ENCODE measurements around the gene STARD3. TPM values are rescaled to one million over a fixed set of nuclear protein-coding genes. Genes with fewer than 3 reads are reported as not detected.

The STARD3 gene
- total and polyA plus RNA-seq, 2 of the 13 experiments (the other 11 are each of a cell fraction or from before 2014, with no cell fraction given), result 34.6 to 100 TPM

DNA sequence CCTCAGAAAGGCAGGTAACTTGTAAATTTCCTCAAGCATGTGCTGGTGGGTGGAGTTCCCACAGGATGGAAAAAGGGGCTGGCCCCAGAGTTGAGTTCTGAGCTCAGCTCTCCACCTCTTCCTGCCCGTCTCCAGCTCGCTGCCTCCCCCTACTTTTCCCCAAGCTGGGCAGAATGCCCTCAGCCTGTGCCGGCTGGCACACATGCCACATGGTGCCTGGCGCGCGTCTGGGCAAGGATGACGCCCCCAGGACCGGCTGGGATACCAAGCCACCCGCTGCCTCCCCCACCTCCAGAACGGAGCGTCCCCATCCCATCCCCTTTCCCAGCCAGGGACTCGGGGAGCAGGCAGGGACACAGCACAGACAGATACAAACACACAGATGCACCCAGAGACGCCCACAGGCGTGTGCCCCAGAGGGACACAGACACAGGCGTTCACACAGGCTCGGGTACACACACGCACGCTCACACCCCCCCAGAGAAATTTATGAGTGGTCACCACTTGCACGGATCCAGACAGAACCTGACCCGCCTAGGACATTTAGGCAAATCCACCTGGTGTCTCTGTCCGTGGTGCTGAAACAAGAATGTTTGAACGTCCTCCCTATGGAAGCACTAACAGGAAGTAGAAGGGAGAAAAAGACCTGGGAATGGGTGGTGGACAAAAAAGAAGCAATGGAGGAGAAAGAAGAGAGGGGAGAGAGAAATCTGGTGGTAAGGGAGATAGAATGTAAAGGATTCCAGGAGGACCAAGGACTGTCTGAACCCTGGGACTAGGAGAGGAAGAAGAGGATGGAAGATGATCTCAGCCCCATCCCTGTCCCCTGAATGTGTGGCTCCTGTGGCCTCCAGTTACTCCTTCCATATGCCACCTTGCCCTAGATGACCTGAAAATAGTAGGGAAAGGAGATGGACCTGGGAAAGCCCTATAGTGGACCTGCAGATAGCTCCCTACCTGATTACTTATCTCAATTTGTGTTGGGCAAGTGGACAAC lies 44.7 kb upstream of the STARD3 start (continued):
- TF ChIP-seq, protein P1, sequence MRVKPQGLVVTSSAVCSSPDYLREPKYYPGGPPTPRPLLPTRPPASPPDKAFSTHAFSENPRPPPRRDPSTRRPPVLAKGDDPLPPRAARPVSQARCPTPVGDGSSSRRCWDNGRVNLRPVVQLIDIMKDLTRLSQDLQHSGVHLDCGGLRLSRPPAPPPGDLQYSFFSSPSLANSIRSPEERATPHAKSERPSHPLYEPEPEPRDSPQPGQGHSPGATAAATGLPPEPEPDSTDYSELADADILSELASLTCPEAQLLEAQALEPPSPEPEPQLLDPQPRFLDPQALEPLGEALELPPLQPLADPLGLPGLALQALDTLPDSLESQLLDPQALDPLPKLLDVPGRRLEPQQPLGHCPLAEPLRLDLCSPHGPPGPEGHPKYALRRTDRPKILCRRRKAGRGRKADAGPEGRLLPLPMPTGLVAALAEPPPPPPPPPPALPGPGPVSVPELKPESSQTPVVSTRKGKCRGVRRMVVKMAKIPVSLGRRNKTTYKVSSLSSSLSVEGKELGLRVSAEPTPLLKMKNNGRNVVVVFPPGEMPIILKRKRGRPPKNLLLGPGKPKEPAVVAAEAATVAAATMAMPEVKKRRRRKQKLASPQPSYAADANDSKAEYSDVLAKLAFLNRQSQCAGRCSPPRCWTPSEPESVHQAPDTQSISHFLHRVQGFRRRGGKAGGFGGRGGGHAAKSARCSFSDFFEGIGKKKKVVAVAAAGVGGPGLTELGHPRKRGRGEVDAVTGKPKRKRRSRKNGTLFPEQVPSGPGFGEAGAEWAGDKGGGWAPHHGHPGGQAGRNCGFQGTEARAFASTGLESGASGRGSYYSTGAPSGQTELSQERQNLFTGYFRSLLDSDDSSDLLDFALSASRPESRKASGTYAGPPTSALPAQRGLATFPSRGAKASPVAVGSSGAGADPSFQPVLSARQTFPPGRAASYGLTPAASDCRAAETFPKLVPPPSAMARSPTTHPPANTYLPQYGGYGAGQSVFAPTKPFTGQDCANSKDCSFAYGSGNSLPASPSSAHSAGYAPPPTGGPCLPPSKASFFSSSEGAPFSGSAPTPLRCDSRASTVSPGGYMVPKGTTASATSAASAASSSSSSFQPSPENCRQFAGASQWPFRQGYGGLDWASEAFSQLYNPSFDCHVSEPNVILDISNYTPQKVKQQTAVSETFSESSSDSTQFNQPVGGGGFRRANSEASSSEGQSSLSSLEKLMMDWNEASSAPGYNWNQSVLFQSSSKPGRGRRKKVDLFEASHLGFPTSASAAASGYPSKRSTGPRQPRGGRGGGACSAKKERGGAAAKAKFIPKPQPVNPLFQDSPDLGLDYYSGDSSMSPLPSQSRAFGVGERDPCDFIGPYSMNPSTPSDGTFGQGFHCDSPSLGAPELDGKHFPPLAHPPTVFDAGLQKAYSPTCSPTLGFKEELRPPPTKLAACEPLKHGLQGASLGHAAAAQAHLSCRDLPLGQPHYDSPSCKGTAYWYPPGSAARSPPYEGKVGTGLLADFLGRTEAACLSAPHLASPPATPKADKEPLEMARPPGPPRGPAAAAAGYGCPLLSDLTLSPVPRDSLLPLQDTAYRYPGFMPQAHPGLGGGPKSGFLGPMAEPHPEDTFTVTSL (CRISPR knock-in tag; IDR thresholded peaks at IDR 0.05; ENCODE audit: borderline replicate concordance), result no peak
- TF ChIP-seq, protein P2, sequence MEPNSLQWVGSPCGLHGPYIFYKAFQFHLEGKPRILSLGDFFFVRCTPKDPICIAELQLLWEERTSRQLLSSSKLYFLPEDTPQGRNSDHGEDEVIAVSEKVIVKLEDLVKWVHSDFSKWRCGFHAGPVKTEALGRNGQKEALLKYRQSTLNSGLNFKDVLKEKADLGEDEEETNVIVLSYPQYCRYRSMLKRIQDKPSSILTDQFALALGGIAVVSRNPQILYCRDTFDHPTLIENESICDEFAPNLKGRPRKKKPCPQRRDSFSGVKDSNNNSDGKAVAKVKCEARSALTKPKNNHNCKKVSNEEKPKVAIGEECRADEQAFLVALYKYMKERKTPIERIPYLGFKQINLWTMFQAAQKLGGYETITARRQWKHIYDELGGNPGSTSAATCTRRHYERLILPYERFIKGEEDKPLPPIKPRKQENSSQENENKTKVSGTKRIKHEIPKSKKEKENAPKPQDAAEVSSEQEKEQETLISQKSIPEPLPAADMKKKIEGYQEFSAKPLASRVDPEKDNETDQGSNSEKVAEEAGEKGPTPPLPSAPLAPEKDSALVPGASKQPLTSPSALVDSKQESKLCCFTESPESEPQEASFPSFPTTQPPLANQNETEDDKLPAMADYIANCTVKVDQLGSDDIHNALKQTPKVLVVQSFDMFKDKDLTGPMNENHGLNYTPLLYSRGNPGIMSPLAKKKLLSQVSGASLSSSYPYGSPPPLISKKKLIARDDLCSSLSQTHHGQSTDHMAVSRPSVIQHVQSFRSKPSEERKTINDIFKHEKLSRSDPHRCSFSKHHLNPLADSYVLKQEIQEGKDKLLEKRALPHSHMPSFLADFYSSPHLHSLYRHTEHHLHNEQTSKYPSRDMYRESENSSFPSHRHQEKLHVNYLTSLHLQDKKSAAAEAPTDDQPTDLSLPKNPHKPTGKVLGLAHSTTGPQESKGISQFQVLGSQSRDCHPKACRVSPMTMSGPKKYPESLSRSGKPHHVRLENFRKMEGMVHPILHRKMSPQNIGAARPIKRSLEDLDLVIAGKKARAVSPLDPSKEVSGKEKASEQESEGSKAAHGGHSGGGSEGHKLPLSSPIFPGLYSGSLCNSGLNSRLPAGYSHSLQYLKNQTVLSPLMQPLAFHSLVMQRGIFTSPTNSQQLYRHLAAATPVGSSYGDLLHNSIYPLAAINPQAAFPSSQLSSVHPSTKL (CRISPR knock-in tag; IDR thresholded peaks at IDR 0.05), result no peak
- TF ChIP-seq SALL1 (CRISPR knock-in tag; IDR thresholded peaks at IDR 0.05), result peak; percentile 72
- TF ChIP-seq ZNF20 (CRISPR knock-in tag; IDR thresholded peaks at IDR 0.05), result no peak
- no peak for TF ChIP-seq ZNF292 (CRISPR knock-in tag; IDR thresholded peaks at IDR 0.05; ENCODE audit: borderline replicate concordance, low read depth)
- TF ChIP-seq GATAD1 (CRISPR knock-in tag; IDR thresholded peaks at IDR 0.05), result peak; percentile 65
- TF ChIP-seq ZFP36L1 (CRISPR knock-in tag; IDR thresholded peaks at IDR 0.05), result no peak
- no peak for TF ChIP-seq ZFP41 (CRISPR knock-in tag; IDR thresholded peaks at IDR 0.05; ENCODE audit: borderline replicate concordance)
- TF ChIP-seq ZNF33B (CRISPR knock-in tag; IDR thresholded peaks at IDR 0.05), result 0 out of 2 replicates have a peak, but pooled peaks have one; percentile 62
- TF ChIP-seq, protein P3, sequence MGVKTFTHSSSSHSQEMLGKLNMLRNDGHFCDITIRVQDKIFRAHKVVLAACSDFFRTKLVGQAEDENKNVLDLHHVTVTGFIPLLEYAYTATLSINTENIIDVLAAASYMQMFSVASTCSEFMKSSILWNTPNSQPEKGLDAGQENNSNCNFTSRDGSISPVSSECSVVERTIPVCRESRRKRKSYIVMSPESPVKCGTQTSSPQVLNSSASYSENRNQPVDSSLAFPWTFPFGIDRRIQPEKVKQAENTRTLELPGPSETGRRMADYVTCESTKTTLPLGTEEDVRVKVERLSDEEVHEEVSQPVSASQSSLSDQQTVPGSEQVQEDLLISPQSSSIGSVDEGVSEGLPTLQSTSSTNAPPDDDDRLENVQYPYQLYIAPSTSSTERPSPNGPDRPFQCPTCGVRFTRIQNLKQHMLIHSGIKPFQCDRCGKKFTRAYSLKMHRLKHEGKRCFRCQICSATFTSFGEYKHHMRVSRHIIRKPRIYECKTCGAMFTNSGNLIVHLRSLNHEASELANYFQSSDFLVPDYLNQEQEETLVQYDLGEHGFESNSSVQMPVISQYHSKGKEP (CRISPR knock-in tag; IDR thresholded peaks at IDR 0.05), result peak; percentile 88; the same call in 1 of the 2 replicates
- TF ChIP-seq, protein P4, sequence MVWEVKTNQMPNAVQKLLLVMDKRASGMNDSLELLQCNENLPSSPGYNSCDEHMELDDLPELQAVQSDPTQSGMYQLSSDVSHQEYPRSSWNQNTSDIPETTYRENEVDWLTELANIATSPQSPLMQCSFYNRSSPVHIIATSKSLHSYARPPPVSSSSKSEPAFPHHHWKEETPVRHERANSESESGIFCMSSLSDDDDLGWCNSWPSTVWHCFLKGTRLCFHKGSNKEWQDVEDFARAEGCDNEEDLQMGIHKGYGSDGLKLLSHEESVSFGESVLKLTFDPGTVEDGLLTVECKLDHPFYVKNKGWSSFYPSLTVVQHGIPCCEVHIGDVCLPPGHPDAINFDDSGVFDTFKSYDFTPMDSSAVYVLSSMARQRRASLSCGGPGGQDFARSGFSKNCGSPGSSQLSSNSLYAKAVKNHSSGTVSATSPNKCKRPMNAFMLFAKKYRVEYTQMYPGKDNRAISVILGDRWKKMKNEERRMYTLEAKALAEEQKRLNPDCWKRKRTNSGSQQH (CRISPR knock-in tag; IDR thresholded peaks at IDR 0.05; ENCODE audit: low read depth), result 0 out of 2 replicates have a peak, but pooled peaks have one; percentile 60

Measured in HepG2 (cell line).